Subcutaneous adipose tissue (tissue), 4 donors: ENCODE data around the gene ANKRD28. TPM values are rescaled to one million over a fixed set of nuclear protein-coding genes. Genes with fewer than 3 reads are reported as not detected.

Experiments used
- total RNA-seq, 4 donors: library from RNA; depleted of rRNA; stranded (reverse); fragments of >200 nt; gene quantifications; one replicate each; pipeline ENCODE4 v1.1.0, GENCODE V29; 2016
- TF ChIP-seq, protein P1 (sequence below): fragments of 450-650 bp; IDR thresholded peaks from one replicate; pipeline ENCODE4 v1.5.1; 2016; ENCODE audit warnings: low read depth, mild to moderate bottlenecking, control low read depth, antibody characterized with exemption, moderate library complexity

The ANKRD28 gene
- total RNA-seq, 4 donors from 2014 or later = 66.5 to 130 (median 123) TPM

DNA sequence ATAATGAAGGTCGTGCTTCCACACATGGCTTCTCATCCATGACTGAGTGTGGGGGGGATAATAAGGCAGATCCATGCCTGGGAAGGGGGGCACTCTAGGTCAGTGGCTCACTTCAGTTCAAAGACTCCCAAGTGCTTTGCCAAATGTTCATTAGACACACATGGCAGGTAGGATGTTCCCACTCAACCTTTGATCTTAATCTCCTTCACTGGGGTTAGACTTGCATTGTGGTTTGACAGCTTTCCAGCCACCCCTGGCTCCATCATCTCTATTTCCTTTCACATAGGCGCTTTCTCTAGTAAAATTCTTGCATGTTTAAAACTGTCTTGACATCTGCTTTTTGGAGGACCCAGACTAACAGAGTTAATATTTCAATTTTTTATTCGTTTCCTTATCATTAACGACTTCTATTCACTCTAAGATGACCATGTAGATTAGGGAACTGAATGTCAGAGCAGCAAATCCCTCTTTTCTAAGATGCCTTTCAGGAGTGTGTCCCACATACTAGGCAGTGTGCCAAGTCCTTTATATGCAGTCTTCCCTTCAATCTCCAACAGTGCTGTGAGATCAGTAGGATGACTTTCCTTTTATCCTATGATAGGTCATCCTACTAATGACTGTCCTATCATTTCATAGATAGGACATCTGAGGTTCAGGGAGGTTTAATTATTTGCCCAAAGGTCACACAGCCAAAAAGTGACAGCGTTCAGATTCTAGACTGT lies 138.4 kb downstream of the ANKRD28 start:
- TF ChIP-seq, protein P1, sequence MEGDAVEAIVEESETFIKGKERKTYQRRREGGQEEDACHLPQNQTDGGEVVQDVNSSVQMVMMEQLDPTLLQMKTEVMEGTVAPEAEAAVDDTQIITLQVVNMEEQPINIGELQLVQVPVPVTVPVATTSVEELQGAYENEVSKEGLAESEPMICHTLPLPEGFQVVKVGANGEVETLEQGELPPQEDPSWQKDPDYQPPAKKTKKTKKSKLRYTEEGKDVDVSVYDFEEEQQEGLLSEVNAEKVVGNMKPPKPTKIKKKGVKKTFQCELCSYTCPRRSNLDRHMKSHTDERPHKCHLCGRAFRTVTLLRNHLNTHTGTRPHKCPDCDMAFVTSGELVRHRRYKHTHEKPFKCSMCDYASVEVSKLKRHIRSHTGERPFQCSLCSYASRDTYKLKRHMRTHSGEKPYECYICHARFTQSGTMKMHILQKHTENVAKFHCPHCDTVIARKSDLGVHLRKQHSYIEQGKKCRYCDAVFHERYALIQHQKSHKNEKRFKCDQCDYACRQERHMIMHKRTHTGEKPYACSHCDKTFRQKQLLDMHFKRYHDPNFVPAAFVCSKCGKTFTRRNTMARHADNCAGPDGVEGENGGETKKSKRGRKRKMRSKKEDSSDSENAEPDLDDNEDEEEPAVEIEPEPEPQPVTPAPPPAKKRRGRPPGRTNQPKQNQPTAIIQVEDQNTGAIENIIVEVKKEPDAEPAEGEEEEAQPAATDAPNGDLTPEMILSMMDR = no peak

DNA sequence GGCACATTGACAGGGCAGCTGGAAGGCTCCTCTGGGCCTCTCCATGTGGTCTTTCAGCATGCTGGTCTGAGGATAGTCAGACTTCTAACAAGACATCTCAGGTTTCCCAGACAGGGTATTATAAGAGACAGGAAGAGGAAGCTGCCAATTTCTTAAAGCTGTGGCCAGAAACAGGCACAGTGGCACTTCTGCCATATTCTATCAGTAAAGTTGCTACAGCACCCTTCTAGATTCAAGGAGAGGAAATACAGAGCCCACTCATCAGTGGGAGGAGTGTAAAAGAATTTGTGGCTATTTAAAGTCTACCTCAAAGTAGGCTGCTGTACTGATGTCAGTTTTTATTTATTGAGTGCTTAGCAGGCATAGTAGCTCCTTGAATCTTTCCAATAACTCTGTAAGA lies 140.8 kb downstream of the ANKRD28 start:
- TF ChIP-seq, protein P1 = no peak

DNA sequence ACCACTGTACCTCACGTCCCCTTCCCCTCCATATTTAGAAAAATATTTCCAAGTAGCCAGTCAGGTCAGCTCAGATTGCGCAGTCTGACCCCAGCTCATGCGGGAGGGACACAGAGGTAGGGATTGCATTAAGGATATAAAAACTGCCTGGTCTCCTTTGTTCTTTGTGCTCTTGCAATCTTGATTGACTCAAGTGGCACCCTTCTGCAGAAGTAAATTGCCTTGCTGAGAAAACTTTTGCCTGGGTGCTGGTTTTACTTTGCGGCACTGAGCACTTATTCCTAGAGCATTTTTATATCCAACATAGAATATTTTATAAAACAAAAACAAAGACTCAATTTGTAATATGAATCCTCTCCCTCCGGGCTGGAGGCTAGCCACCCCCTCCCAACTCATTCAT lies 141.4 kb downstream of the ANKRD28 start:
- TF ChIP-seq, protein P1 = no peak

DNA sequence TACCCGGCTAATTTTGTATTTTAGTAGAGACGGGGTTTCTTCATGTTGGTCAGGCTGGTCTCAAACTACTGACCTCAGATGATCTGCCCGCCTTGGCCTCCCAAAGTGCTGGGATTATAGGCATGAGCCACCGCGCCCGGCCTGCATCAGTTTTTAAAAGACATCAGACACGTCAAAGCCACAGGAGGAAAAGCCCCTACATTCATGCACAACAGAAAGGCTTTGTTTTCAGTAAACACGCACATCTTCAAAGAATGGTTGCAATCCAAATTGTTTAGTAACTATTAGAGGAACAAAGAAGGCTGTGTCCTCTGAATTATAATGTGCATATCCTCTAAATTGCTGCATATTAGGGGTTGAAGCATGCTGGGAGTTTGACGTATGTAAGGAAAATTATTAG lies 142.9 kb downstream of the ANKRD28 start:
- TF ChIP-seq, protein P1 = no peak

DNA sequence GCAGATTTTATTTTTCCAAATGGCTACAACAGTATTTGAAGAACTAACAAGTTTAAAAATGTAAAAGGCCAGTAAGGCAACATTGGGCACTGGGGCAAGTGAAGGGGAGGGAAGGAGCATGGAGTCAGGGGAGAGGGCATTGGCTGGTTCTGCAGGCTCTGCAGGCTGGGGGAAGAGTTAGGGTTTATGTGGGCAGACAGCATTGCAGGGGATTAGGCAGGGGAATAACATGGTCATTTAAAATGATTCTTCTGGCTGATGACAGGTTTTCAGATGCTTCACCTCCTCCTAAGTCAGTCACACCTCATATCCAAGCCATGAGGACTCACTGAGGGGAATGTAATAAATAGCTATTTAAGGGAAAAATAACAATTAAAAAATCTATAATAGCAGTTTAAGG lies 143.7 kb downstream of the ANKRD28 start:
- TF ChIP-seq, protein P1 = no peak

DNA sequence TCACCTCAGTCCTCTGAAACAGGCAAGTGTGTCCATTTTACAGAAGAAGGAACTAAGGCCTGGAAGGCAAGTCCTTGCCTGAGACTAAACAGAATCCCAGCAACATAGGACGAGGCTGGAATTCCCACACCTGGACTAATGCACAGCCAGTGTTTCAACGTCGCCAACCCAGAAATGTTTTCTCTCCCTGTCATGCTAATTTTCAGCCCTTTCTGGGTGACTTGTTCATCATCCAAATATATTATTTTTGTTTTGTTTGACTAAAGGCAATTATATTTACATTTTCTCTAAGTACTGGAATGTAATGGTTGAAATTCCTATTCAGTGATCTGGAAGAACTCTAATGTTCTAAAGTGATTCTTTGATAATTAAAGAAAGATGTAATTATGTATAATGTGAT lies 144.5 kb downstream of the ANKRD28 start:
- TF ChIP-seq, protein P1 = no peak

DNA sequence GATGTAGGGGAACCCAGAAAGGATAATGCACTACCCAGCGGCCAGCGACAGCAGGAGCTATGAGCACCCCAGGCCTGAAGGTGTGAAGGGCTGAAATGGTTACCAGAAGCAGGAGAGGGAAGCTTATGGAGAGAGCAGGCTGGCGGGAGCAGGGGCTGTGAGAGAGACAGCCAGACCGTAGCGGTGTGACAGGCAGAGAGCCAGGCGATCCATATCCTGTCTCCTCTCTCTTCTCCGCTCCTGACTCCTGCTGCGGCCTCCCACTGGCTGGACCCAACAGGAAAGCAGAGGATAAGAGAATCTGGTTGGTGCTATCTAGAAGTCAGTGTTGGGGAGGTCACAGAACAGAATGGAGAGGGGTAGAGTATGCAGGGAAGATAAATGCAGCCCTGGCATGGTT lies 146.4 kb downstream of the ANKRD28 start:
- TF ChIP-seq, protein P1 = no peak
